Cardiac fibroblast (primary cell): ENCODE measurements around the gene KANSL1.

ENCODE experiments used
- DNase-seq, 2 donors: peaks; one replicate each; pipeline versions ENCODE4 v3.0.0 to v3.0.0-alpha.2; 2010; ENCODE audit warnings: low read depth in 2 of 2
- H3K4me3 ChIP-seq, 2 donors: replicated peaks in 1 of 2; 1 replicate in 1 of 2; 2 replicates in 1 of 2; pipeline ENCODE4 v1.5.1; 2011; ENCODE audit warnings: low read depth in 2 of 2, low read length in 2 of 2, mild to moderate bottlenecking in 2 of 2, moderate library complexity in 1 of 2
- TF ChIP-seq, protein P1 (sequence below): IDR thresholded peaks from one replicate; pipeline ENCODE4 v1.5.1; 2011; ENCODE audit warnings: low read depth, mild to moderate bottlenecking, low read length, inconsistent platforms

The KANSL1 gene

DNA sequence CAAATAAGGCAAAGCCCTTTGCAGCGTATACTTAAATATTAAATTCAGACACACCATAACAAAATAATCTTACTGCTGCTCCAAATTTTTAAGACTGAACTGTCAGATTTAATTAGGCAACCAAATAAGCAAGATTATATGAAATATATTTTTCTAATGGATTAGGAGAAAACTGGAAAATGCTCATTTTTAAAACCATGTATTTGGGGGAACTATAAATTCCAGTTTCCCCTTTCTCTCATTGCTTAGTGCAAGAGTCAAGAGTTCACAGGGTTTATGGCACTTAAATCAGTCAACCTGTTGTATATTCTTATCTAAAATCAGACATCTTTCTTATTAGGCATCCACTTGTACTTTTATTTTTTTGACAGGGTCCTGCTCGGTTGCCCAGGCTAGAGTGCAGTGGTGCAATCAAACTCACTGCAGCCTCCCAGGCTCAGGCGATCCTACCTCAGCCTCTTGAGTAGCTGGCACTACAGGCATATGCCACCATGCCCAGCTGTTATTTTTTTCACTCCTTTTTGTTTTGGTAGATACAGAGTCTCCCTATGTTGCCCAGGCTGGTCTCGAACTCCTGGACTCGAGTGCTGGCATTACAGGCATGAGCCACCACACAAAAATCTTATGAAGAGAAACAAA lies 2.1 kb upstream of the KANSL1 start:
- no peak for DNase-seq
- TF ChIP-seq, protein P1, sequence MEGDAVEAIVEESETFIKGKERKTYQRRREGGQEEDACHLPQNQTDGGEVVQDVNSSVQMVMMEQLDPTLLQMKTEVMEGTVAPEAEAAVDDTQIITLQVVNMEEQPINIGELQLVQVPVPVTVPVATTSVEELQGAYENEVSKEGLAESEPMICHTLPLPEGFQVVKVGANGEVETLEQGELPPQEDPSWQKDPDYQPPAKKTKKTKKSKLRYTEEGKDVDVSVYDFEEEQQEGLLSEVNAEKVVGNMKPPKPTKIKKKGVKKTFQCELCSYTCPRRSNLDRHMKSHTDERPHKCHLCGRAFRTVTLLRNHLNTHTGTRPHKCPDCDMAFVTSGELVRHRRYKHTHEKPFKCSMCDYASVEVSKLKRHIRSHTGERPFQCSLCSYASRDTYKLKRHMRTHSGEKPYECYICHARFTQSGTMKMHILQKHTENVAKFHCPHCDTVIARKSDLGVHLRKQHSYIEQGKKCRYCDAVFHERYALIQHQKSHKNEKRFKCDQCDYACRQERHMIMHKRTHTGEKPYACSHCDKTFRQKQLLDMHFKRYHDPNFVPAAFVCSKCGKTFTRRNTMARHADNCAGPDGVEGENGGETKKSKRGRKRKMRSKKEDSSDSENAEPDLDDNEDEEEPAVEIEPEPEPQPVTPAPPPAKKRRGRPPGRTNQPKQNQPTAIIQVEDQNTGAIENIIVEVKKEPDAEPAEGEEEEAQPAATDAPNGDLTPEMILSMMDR = no peak
- no peak overlapping the region for H3K4me3 ChIP-seq

GRCh38 chr17:46194393-46195216 lies 1.4 kb upstream of the KANSL1 start:
- H3K4me3 ChIP-seq = peak overlapping the region; percentile 69 to 74
- TF ChIP-seq, protein P1 = peak; percentile 72
- peak; percentile 63 to 73 for DNase-seq

DNA sequence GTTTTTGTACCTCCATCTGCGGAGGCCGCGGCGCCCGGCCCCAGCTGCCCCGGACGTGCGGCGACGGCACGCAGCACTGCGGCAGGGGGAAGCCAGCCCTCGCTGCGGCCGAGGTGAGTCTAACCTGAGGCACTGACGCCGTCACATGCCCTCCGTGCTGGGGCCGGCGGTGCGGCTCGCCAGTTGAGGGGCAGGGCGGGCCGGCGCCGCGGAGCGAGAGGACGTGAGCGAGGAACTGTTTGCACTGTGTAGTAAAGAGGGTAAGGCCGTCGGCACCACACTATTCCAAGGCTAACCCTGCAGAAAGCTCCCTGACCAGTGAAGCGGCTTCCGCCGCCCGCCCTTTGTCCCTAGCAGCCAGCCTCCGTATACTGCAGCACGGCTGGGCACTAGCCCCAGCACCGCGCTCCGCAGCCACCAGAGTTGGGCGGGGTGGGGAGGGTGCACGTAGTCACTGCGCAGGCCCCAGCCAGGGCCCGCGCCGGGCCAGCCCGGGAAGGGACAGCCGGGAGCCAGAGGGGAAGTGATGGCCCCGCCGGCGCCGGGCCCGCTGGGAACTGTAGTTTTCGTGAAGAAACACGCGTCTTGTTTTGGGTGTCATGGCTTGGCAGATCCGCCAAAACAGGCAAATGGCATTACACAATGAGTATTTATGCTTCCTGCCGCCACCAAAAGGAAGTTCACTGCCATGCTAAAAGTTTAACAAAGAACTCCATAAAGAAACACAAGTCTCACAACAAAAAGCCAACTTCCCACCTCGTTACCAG lies 580 bp upstream of the KANSL1 start:
- DNase-seq = peak; percentile 97 to 98
- H3K4me3 ChIP-seq = peak overlapping the region; percentile 69 to 74
- TF ChIP-seq, protein P1 = peak; percentile 15

DNA sequence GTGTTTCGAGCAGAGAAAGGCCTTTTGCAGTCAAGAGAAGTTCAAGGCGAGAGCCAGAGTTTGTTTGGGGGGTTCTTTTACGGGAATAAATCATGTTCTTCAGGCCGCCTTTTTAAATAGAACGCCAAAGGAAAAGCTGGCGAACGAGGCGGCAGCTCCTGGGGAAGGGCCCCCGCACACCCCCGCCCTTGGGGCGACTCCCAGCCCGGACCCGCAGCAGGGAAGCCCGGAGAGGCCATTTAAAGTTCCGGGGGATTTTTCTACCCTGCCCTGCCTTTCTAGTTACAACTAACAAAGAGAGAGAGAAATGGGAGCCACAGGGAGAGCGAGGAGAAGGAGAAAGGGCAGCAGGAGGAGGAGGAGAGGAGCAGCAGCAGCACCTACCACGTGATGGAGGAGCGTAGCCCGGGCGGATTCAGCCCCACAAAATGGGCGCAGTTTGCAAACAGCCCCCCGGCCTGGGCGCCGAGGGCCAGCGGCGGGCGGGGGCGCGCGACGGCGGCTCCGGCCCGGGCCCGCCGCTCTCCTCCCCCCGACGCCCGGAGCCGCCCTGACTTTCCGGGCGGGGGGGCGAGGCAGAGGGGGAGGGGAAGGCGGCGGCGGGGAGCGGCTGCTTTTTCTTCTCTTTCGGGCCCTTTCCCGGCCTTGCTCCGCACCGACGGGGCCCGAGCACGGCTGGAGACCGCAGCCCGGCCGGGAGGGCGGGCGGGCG lies 634 bp downstream of the KANSL1 start:
- TF ChIP-seq, protein P1 = no peak
- peak; percentile 71 for DNase-seq
- peak overlapping the region; percentile 74 to 81 for H3K4me3 ChIP-seq

- DNase-seq = no peak
- H3K4me3 ChIP-seq = peak overlapping the region; percentile 74 to 81
- TF ChIP-seq, protein P1 = no peak
Measured at GRCh38 chr17:46192189-46192438, 1.1 kb downstream of the KANSL1 start.
